Measurements from ENCODE around the gene RBM6.
A peak's percentile ranks its signal among the peaks of the same experiment; 100 is the strongest.
"Not testable (repeated sequence)": the region's sequence is repeated elsewhere in the genome, so short reads cannot be mapped to it uniquely, and the experiment has no call there.

RBM6 gene

GRCh38 chr3:50047426-50047825, 107.5 kb downstream of the RBM6 start:
- Mint-ChIP-seq H3K27ac (peak overlapping the region; percentile 28), H3K4me1 (peaks cover 6 to 7% of the 10 kb centered on the region in 2 donors), H3K4me3 (no peak overlapping the region), H3K9me3 (no peaks in the 10 kb centered on the region), H3K36me3 (peaks cover 20 to 24% of the 10 kb centered on the region in 2 donors), H3K27me3 (no peaks in the 10 kb centered on the region)
- no peak for DNase-seq
- ATAC-seq (replicated peaks) = no peak

DNA sequence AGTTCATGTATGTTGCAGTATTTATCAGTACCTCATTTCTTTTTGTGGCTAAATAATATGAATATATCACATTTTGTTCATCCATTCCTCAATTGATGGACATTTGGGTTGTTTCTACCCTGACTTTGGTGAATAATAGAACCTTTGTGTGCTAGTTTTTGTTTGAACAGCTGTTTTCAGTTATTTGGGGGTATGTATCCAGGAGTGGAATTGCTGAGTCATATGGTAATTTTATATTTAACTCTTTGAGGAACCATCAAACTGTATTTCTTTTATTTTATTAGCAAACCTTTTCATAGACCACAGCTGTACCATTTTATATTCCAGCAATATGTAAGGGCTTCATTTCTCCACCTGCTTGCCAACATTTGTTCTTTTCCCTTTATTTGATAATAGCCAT, 110.4 kb downstream of the RBM6 start:
- Mint-ChIP-seq H3K9me3 (no peaks in the 10 kb centered on the region), H3K4me1 (peaks cover 9 to 12% of the 10 kb centered on the region in 2 donors), H3K27me3 (no peaks in the 10 kb centered on the region), H3K4me3 (no peak overlapping the region), H3K36me3 (peaks cover 23 to 43% of the 10 kb centered on the region in 2 donors), H3K27ac (no peak overlapping the region)
- DNase-seq (no peak), ATAC-seq (replicated peaks) (no peak)

DNA sequence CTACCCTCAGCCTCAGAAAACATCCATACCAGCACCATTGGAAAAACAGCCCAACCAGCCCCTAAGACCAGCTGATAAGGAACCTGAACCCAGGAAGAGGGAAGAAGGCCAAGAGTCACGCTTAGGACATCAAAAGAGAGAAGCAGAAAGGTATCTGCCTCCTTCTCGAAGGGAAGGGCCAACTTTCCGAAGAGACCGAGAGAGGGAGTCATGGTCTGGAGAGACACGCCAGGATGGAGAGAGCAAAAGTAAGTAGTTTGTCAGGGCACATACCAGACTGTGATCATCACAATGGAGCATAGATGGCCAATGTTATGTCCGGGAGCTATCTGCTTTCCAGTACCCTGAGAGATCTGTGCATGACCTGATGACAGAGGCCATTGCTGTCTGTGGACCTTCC, 117.8 kb downstream of the RBM6 start:
- Mint-ChIP-seq H3K4me3 (no peak overlapping the region), H3K27ac (no peak overlapping the region), H3K27me3 (no peaks in the 10 kb centered on the region), H3K4me1 (peaks cover 2% of the 10 kb centered on the region in 2 donors), H3K36me3 (peaks cover 40 to 60% of the 10 kb centered on the region in 2 donors), H3K9me3 (no peaks in the 10 kb centered on the region)
- ATAC-seq (replicated peaks) (no peak), DNase-seq (no peak)

- no peaks in the 10 kb centered on the region for H3K4me1 Mint-ChIP-seq
- no peak overlapping the region for H3K27ac Mint-ChIP-seq
- H3K36me3 Mint-ChIP-seq = peaks cover 50 to 66% of the 10 kb centered on the region in 2 donors
- no peak for DNase-seq
- no peaks in the 10 kb centered on the region for H3K27me3 Mint-ChIP-seq
- ATAC-seq (replicated peaks) = no peak
- no peaks in the 10 kb centered on the region for H3K9me3 Mint-ChIP-seq
- no peak overlapping the region for H3K4me3 Mint-ChIP-seq
Observed at GRCh38 chr3:50068134-50068533, 128.2 kb downstream of the RBM6 start.

- peaks cover 26 to 48% of the 10 kb centered on the region in 2 donors for H3K4me1 Mint-ChIP-seq
- H3K27me3 Mint-ChIP-seq = no peaks in the 10 kb centered on the region
- H3K9me3 Mint-ChIP-seq = no peaks in the 10 kb centered on the region
- peaks cover 35 to 47% of the 10 kb centered on the region in 2 donors for H3K36me3 Mint-ChIP-seq
- no peak for ATAC-seq (replicated peaks)
- H3K27ac Mint-ChIP-seq = peak overlapping the region; percentile 63
- DNase-seq = no peak
- no peak overlapping the region for H3K4me3 Mint-ChIP-seq
Observed at GRCh38 chr3:50078091-50078490, 138.1 kb downstream of the RBM6 start.

GRCh38 chr3:50078622-50079021, 138.7 kb downstream of the RBM6 start:
- H3K4me1 Mint-ChIP-seq = peaks cover 26 to 49% of the 10 kb centered on the region in 2 donors
- peak overlapping the region; percentile 32 for H3K27ac Mint-ChIP-seq
- ATAC-seq (replicated peaks) = peak in 1 of 2 donors; percentile 28
- H3K9me3 Mint-ChIP-seq = no peaks in the 10 kb centered on the region
- no peaks in the 10 kb centered on the region for H3K27me3 Mint-ChIP-seq
- H3K4me3 Mint-ChIP-seq = no peak overlapping the region
- peaks cover 31 to 42% of the 10 kb centered on the region in 2 donors for H3K36me3 Mint-ChIP-seq
- no peak for DNase-seq

GRCh38 chr3:50084951-50085350, 145.0 kb downstream of the RBM6 start:
- H3K27ac Mint-ChIP-seq; ATAC-seq (replicated peaks); H3K4me3 Mint-ChIP-seq; H3K9me3 Mint-ChIP-seq; DNase-seq; H3K27me3 Mint-ChIP-seq; H3K36me3 Mint-ChIP-seq: not testable (repeated sequence)
- peaks cover 11 to 25% of the 10 kb centered on the region in 2 donors for H3K4me1 Mint-ChIP-seq

DNA sequence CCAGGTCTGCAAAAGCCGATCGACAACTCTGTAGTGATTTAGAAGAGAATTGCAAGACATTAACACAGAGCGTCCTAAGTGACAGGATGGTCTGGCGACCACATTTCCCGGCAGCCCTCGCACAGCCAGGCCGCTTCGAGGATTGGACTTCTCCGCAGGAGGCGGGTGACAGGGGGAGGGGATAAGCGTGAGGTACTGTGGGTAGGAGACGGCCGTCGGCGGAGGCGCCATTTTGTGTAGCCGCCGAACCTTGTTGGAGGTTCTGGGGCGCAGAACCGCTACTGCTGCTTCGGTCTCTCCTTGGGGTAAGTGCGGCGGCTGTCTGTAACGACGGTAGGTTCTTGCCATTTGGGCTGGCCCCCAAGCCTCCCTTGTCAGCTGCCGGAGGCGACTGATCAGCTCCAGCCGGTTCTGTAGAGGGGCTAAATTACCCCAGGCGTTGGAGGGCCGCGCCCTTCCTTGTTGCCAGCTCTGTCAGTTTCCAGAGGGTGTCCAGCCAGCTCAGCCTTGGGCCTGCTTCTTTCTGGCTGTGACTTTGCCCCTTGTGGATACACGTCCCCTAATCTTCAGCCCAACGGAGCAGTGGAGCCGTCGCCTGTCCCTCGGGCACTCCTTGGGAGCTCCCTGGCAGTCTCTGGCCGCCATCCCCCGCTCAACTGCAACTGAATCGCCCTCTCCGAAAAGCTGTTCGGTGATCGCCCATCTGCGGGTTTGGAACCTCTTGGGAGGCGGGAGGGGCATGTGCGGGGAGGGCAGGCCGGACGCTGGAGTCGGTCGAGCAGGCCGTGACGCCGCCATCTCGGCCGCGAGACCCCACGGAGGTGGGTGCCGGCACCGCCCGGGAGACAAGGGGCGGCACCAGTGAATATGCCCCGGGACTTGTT, 149.0 kb downstream of the RBM6 start, which contains the start of gene RBM5:
RBM5 (plus strand) TSS at position 195 of the 884 bp plus-strand sequence. CDS start 1,516 bp downstream, outside the sequence.
- no peaks in the 10 kb centered on the region for H3K27me3 Mint-ChIP-seq
- H3K27ac Mint-ChIP-seq = peak within 1 kb of the TSS; percentile 99
- DNase-seq (peak; percentile 89), ATAC-seq (replicated peaks) (peak; percentile 99 to 100)
- H3K9me3 Mint-ChIP-seq = no peaks in the 10 kb centered on the region
- peak within 1 kb of the TSS; percentile 96 to 98 for H3K4me3 Mint-ChIP-seq
- H3K36me3 Mint-ChIP-seq = peaks cover 17 to 27% of the 10 kb centered on the region in 2 donors
- H3K4me1 Mint-ChIP-seq = peaks cover 17 to 34% of the 10 kb centered on the region in 2 donors

GRCh38 chr3:50089609-50089945, 149.6 kb downstream of the RBM6 start:
- Mint-ChIP-seq H3K9me3 (no peaks in the 10 kb centered on the region), H3K36me3 (peaks cover 21 to 28% of the 10 kb centered on the region in 2 donors), H3K4me1 (peaks cover 17 to 35% of the 10 kb centered on the region in 2 donors), H3K27ac (peak overlapping the region; percentile 99), H3K4me3 (peak overlapping the region; percentile 96 to 98), H3K27me3 (no peaks in the 10 kb centered on the region)
- DNase-seq = no peak
- ATAC-seq (replicated peaks) = peak; percentile 8 to 12

GRCh38 chr3:50090984-50091383, 151.0 kb downstream of the RBM6 start:
- H3K4me1 Mint-ChIP-seq = peaks cover 22 to 46% of the 10 kb centered on the region in 2 donors
- no peaks in the 10 kb centered on the region for H3K27me3 Mint-ChIP-seq
- peaks cover 33 to 39% of the 10 kb centered on the region in 2 donors for H3K36me3 Mint-ChIP-seq
- H3K27ac Mint-ChIP-seq = peak overlapping the region; percentile 99
- ATAC-seq (replicated peaks) (no peak), DNase-seq (no peak)
- H3K4me3 Mint-ChIP-seq = peak overlapping the region; percentile 96 to 98
- H3K9me3 Mint-ChIP-seq = no peaks in the 10 kb centered on the region

GRCh38 chr3:50095352-50095998, 155.5 kb downstream of the RBM6 start:
- H3K4me1 Mint-ChIP-seq = peaks cover 16 to 43% of the 10 kb centered on the region in 2 donors
- H3K4me3 Mint-ChIP-seq = no peak overlapping the region
- ATAC-seq (replicated peaks) (no peak), DNase-seq (no peak)
- H3K36me3 Mint-ChIP-seq = peaks cover 43 to 58% of the 10 kb centered on the region in 2 donors
- H3K27ac Mint-ChIP-seq = peak overlapping the region; percentile 3
- H3K27me3 Mint-ChIP-seq = no peaks in the 10 kb centered on the region
- H3K9me3 Mint-ChIP-seq = no peaks in the 10 kb centered on the region

DNA sequence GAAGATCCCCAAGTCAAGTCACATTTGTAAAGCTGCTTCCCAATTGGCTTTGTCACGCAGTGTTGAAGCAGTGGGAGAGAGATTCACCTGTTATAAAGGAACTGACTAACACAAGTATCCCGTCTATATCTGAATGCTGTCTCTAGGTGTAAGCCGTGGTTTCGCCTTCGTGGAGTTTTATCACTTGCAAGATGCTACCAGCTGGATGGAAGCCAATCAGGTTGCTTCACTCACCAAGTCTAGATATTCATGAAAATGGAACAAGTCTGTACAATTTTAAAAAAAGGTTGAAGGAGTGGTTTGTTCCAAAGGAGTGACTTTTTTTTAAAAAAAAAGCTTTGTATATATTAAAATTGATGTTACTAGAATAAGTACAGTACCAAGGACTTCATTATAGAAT, 160.4 kb downstream of the RBM6 start:
- Mint-ChIP-seq H3K27ac (no peak overlapping the region), H3K4me3 (no peak overlapping the region), H3K4me1 (peaks cover 6 to 14% of the 10 kb centered on the region in 2 donors), H3K36me3 (peaks cover 35 to 57% of the 10 kb centered on the region in 2 donors), H3K9me3 (no peaks in the 10 kb centered on the region), H3K27me3 (no peaks in the 10 kb centered on the region)
- DNase-seq (no peak), ATAC-seq (replicated peaks) (no peak)

- H3K27me3 Mint-ChIP-seq = no peaks in the 10 kb centered on the region
- H3K36me3 Mint-ChIP-seq = peaks cover 29 to 51% of the 10 kb centered on the region in 2 donors
- no peak for DNase-seq
- no peaks in the 10 kb centered on the region for H3K9me3 Mint-ChIP-seq
- no peak for ATAC-seq (replicated peaks)
- no peak overlapping the region for H3K27ac Mint-ChIP-seq
- H3K4me3 Mint-ChIP-seq = no peak overlapping the region
- H3K4me1 Mint-ChIP-seq = peaks cover 2 to 5% of the 10 kb centered on the region in 2 donors
Observed at GRCh38 chr3:50100956-50101845, 161.3 kb downstream of the RBM6 start.

DNA sequence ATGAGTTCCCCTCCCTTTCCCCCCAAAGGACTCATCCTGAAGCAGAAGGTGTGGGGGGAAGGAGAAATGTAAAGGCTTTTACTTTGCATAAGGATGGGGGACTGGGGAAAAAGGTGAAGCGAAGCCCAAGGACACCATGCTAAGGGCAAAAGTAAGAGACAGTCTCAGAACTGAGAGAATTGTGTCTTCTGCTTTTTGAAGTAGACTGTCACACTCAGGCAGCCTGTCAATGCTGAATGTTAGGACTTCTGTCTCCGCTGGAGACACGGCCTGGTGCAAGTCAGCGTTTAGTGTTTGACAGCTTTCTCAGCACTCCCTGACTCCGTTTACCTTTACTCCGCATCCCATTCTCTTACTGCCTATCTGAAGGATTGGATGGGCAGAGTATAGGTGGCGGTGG, 162.6 kb downstream of the RBM6 start:
- H3K27ac Mint-ChIP-seq = peak overlapping the region; percentile 20
- DNase-seq (no peak), ATAC-seq (replicated peaks) (no peak)
- H3K4me1 Mint-ChIP-seq = no peaks in the 10 kb centered on the region
- peaks cover 31 to 50% of the 10 kb centered on the region in 2 donors for H3K36me3 Mint-ChIP-seq
- no peak overlapping the region for H3K4me3 Mint-ChIP-seq
- no peaks in the 10 kb centered on the region for H3K9me3 Mint-ChIP-seq
- H3K27me3 Mint-ChIP-seq = no peaks in the 10 kb centered on the region
